HL-60 (cell line): Measurements from ENCODE around the gene HSBP1L1.
"Not testable (repeated sequence)": the region's sequence is repeated elsewhere in the genome, so short reads cannot be mapped to it uniquely, and the experiment has no call there.

Source experiments
- CTCF ChIP-seq: IDR thresholded peaks from one replicate; pipeline ENCODE4 v1.5.1; 2011; ENCODE audit warnings: low read length, control low read depth, inconsistent platforms; ENCODE audit not compliant: insufficient read depth
- GABPA ChIP-seq: IDR thresholded peaks from 2 replicates; pipeline ENCODE4 v1.6.1; 2012; ENCODE audit warnings: low read depth
- POLR2AphosphoS5 ChIP-seq: IDR thresholded peaks from 2 replicates; pipeline ENCODE4 v1.6.1; 2012; ENCODE audit warnings: low read depth

DNA sequence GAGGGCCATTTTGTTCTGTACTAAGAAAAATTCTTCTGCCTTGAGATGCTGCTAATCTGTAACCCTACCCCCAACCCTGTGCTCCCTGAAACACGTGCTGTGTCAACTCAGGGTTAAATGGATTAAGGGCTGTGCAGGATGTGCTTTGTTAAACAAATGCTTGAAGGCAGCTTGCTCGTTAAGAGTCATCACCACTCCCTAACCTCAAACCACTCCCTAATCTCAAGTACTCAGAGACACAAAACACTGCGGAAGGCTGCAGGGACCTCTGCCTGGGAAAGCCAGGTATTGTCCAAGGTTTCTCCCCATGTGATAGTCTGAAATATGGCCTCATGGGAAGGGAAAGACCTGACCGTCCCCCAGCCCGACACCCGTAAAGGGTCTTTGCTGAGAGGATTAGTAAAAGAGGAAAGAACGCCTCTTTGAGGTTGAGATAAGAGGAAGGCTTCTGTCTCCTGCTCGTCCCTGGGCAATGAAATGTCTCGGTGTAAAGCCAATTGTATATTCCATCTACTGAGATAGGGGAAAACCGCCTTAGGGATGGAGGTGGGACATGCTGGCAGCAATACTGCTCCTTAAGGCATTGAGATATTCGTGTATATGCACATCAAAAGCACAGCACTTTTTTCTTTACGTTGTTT, 4.2 kb upstream of the HSBP1L1 start:
- TF ChIP-seq CTCF, POLR2AphosphoS5, GABPA: not testable (repeated sequence)
